ENCODE measurements around the gene MTA1. TPM values are rescaled to one million over a fixed set of nuclear protein-coding genes. Genes with fewer than 3 reads are reported as not detected.

Gene MTA1
- total RNA-seq, 1 experiment from 2014 or later = 238 TPM

DNA sequence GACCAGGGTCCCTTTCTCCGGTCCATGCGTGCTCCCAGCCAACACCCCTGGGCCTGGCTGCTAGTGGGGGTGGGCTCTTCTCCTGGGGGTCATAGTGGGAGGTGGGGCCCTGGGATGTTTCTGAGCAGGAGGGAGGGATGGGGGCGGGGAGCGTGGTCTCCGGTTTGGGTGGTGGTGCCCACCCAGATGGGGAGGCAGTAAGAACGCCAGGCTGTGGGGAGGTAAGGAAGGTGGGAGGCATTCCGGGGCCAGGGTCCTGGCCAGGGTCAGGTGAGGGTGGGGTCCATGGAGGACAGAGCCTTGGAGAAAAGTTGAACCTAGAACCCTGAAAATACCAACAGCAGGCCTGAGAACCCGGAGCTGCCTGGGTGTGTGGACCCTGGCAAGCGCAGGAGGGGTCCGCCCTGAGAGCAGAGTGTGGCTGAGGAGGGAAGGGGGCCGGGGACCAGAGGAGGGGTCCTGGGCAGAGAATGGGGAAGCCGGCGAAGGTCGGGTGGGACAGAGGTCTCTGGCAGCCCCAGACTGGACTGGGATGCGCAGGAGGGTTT, 60.6 kb downstream of the MTA1 start:
- DNase-seq (ENCODE audit: low spot score) = no peak
- TF ChIP-seq, protein P1, sequence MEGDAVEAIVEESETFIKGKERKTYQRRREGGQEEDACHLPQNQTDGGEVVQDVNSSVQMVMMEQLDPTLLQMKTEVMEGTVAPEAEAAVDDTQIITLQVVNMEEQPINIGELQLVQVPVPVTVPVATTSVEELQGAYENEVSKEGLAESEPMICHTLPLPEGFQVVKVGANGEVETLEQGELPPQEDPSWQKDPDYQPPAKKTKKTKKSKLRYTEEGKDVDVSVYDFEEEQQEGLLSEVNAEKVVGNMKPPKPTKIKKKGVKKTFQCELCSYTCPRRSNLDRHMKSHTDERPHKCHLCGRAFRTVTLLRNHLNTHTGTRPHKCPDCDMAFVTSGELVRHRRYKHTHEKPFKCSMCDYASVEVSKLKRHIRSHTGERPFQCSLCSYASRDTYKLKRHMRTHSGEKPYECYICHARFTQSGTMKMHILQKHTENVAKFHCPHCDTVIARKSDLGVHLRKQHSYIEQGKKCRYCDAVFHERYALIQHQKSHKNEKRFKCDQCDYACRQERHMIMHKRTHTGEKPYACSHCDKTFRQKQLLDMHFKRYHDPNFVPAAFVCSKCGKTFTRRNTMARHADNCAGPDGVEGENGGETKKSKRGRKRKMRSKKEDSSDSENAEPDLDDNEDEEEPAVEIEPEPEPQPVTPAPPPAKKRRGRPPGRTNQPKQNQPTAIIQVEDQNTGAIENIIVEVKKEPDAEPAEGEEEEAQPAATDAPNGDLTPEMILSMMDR (conservative IDR thresholded peaks at IDR 0.05; ENCODE audit: low read depth, low read length) = no peak
- no peak for TF ChIP-seq EZH2 (IDR thresholded peaks at IDR 0.05; ENCODE audit: borderline replicate concordance, low read depth, low read length, poor library complexity, severe bottlenecking)
- Histone ChIP-seq H3K36me3 (ENCODE audit: insufficient read depth, low read length, poor library complexity, severe bottlenecking) (peaks cover 4% of the 10 kb centered on the region), H3K4me1 (ENCODE audit: insufficient read depth, low read length, poor library complexity, severe bottlenecking) (peaks cover 45% of the 10 kb centered on the region), H3K9me3 (ENCODE audit: low read depth, low read length, poor library complexity, severe bottlenecking) (no peaks in the 10 kb centered on the region), H3K27me3 (replicated peaks; ENCODE audit: insufficient read depth, low read depth, low read length, poor library complexity) (no peaks in the 10 kb centered on the region), H3K4me3 (ENCODE audit: low read depth, low read length, poor library complexity, severe bottlenecking) (no peak overlapping the region), H3K27ac (ENCODE audit: low read depth, low read length, poor library complexity, severe bottlenecking) (peak overlapping the region; percentile 91)
- POLR2A ChIA-PET (ENCODE audit: low non-redundant PET) = no interaction called here
- intact Hi-C loops (cut with micrococcal nuclease; ENCODE audit: unreplicated experiment) = no loop called here
- CTCF ChIA-PET = interaction anchor here (0.8 to 1.6 kb wide), 4 partner anchors 10 to 48 kb away, joined by 4 to 38 read pairs (median 11); partner anchors contain the start of gene TEDC1
- BruUV-seq (replicated peaks) = no TSS peak

DNA sequence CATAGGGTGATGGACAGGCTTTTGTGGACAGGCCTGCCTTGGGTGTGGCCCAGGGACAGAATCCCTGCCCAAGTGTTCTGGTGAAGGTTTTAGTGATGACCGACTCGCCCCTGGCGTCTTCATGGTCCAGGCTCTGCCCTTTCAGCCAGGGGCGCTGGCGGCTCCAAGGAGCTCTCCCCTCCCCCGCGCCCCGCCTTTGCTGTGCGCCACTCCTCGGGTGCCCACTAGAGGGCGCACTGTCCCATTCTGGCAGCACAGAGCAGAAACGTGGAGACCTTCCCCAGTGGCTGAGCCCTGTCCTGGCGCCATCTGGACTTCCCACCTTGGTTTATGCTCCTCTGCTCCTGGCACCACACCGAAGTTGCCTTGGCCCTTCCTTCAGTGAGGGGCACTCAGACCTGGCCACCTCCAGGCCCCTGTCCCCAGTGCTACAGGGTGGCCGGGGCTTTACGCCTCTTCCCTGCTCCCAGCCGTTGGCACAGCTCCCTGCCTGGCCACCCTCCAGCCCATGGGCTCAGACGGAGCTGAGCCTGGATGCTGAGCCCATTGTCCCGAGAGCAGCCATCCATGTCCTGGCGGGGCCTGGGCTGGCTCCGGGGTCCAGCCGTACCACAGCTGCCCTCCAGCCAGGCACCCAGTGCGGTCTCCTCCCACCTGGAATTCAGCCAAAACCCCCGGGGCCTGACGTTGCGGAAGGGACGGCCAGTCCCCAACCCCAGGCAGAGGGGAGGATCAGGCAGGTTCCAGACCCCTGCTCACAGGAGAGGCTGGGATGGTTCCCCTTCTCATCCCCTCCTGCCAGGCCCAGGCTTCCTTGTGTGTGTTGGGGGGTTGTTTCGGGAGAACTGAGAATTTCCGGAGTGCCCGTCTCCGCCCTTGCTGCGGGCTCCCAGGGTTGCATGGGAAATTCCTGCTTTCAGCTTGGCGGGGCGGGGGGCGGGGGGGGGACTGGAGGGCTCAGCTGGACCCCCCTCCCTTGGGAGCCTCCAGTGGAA, 61.5 kb downstream of the MTA1 start:
- CTCF ChIA-PET = interaction anchor here (0.5 to 1.6 kb wide), 7 partner anchors 9 to 399 kb away, joined by 3 to 38 read pairs (median 6); partner anchors contain the start of gene TEDC1
- Histone ChIP-seq H3K9me3 (ENCODE audit: low read depth, low read length, poor library complexity, severe bottlenecking) (no peaks in the 10 kb centered on the region), H3K4me1 (ENCODE audit: insufficient read depth, low read length, poor library complexity, severe bottlenecking) (peaks cover 43% of the 10 kb centered on the region), H3K27ac (ENCODE audit: low read depth, low read length, poor library complexity, severe bottlenecking) (peak overlapping the region; percentile 91), H3K36me3 (ENCODE audit: insufficient read depth, low read length, poor library complexity, severe bottlenecking) (peaks cover 4% of the 10 kb centered on the region), H3K27me3 (replicated peaks; ENCODE audit: insufficient read depth, low read depth, low read length, poor library complexity) (no peaks in the 10 kb centered on the region), H3K4me3 (ENCODE audit: low read depth, low read length, poor library complexity, severe bottlenecking) (peak overlapping the region; percentile 46)
- no TSS peak for BruUV-seq (replicated peaks)
- POLR2A ChIA-PET (ENCODE audit: low non-redundant PET) = no interaction called here
- intact Hi-C loops (cut with micrococcal nuclease; ENCODE audit: unreplicated experiment) = no loop called here
- TF ChIP-seq, protein P1 (conservative IDR thresholded peaks at IDR 0.05; ENCODE audit: low read depth, low read length) = peak; percentile 99
- TF ChIP-seq EZH2 (IDR thresholded peaks at IDR 0.05; ENCODE audit: borderline replicate concordance, low read depth, low read length, poor library complexity, severe bottlenecking) = no peak
- peak; percentile 90 for DNase-seq (ENCODE audit: low spot score)

DNA sequence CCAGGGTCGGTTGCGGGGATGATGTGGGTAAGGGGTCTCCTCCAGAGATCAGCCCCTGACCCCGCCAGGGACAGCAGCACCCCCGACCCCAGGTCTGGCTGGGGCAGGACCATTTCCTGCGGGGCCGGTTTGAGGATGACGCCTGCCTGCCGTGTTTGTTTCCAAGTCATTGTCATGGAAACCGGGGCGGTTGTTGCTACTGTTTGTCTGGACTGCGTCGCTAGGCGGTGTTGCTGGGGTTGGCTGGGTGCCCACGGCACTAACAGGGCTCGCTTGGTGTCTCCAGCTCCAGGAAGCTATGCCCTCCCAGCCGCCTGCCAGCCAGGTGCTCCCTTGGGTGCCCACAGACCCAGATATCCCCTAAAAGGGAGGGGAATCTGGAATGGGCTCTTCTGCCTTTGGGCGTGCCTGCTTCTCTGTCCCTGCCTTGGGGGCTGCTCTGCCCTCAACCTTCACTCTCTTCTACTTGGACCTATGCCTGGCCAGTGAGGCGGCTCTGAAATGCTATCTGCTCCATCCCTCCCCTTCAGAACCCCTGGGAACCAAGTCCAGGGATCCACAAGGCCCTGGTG, 62.3 kb downstream of the MTA1 start:
- intact Hi-C loops (cut with micrococcal nuclease; ENCODE audit: unreplicated experiment) = no loop called here
- no peak for TF ChIP-seq EZH2 (IDR thresholded peaks at IDR 0.05; ENCODE audit: borderline replicate concordance, low read depth, low read length, poor library complexity, severe bottlenecking)
- TF ChIP-seq, protein P1 (conservative IDR thresholded peaks at IDR 0.05; ENCODE audit: low read depth, low read length) = no peak; the same call in 1 of the 2 replicates
- Histone ChIP-seq H3K9me3 (ENCODE audit: low read depth, low read length, poor library complexity, severe bottlenecking) (no peaks in the 10 kb centered on the region), H3K36me3 (ENCODE audit: insufficient read depth, low read length, poor library complexity, severe bottlenecking) (peaks cover 4% of the 10 kb centered on the region), H3K4me3 (ENCODE audit: low read depth, low read length, poor library complexity, severe bottlenecking) (peak overlapping the region; percentile 46), H3K27ac (ENCODE audit: low read depth, low read length, poor library complexity, severe bottlenecking) (peak overlapping the region; percentile 91), H3K27me3 (replicated peaks; ENCODE audit: insufficient read depth, low read depth, low read length, poor library complexity) (no peaks in the 10 kb centered on the region), H3K4me1 (ENCODE audit: insufficient read depth, low read length, poor library complexity, severe bottlenecking) (peaks cover 41% of the 10 kb centered on the region)
- DNase-seq (ENCODE audit: low spot score) = peak; percentile 96
- BruUV-seq (replicated peaks) = no TSS peak
- ChIA-PET CTCF (interaction anchor here (1.0 kb wide), 1 partner anchor 111 kb away, joined by 3 read pairs; no protein-coding TSS in a partner anchor), POLR2A (ENCODE audit: low non-redundant PET) (no interaction called here)
